Measurements from ENCODE around the gene IL22. TPM values are rescaled to one million over a fixed set of nuclear protein-coding genes. Genes with fewer than 3 reads are reported as not detected.

The IL22 gene
- total and polyA plus RNA-seq, 2 donors (not counting 1 experiment from before 2014, with no cell fraction given): not detected

DNA sequence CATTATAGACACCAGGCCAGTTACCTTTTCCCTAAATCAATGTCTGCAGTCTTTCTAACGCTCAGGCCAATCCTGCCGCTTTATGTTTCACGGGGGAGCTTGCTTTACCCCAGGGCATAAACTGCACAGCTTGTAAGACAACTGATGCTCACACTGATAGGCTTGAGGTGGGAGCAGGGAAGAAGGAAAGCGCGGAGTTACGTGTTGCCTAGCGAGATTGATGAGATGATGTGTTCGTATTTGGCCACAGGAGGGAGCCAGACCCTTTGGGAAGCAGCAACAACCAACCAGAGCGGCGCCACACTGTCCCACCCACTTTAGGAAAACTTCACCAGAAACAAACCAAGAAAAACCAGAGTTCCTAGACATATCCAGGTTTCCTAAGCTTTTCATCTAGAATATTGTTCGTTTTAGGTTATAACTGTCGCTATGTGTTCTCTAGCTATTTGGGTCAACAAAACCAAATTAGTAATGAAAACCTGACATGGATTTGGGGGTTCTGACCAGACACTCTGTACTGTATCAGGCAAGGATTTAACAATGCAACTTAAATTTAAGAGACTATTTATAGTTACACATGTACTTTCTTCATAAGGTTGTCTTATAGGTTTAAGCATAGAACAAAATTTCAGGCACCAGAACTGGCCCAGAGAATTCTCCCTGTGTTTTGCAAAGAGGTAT, 30.2 kb downstream of the IL22 start:
- H3K9me3 ChIP-seq (ENCODE audit: control insufficient read depth, insufficient read depth, low read depth, low read length): no peaks in the 10 kb centered on the region
- no peak overlapping the region for H3K9ac ChIP-seq (ENCODE audit: insufficient read depth, low read length)
- H3K27me3 ChIP-seq (ENCODE audit: control insufficient read depth, insufficient read depth, low read length): no peaks in the 10 kb centered on the region
- no peaks in the 10 kb centered on the region for H3K36me3 ChIP-seq (ENCODE audit: control insufficient read depth, insufficient read depth, low read length)
- no peaks in the 10 kb centered on the region for H4K20me1 ChIP-seq (ENCODE audit: control insufficient read depth, extremely low read depth, insufficient read depth, low read length)
- peak overlapping the region; percentile 90 for H3K4me2 ChIP-seq (ENCODE audit: extremely low read depth, insufficient read depth, low read length)
- peak overlapping the region; percentile 80 for H2AFZ ChIP-seq (ENCODE audit: low read length)
- TF ChIP-seq EZH2 (IDR thresholded peaks at IDR 0.05; ENCODE audit: low read length, missing control alignments): no peak
- TF ChIP-seq CTCF (conservative IDR thresholded peaks at IDR 0.05 in 1 of 2, IDR thresholded peaks at IDR 0.05 in 1 of 2; ENCODE audit: low read depth in 1 of 2, low read length in 2 of 2): peak; percentile 84 to 96
- H3K4me3 ChIP-seq (replicated peaks in 1 of 4; ENCODE audit: control extremely low read depth in 1 of 4, insufficient read depth in 1 of 4, low read depth in 3 of 4, low read length in 4 of 4): peak overlapping the region; percentile 6 to 64 (median 28)
- H3K27ac ChIP-seq (ENCODE audit: insufficient read depth, low read length): peak overlapping the region; percentile 24
- no peaks in the 10 kb centered on the region for H3K79me2 ChIP-seq (ENCODE audit: control insufficient read depth, insufficient read depth, low read length)
- DNase-seq (ENCODE audit: low read depth in 2 of 2): peak; percentile 81 to 92
- H3K4me1 ChIP-seq (ENCODE audit: control insufficient read depth, extremely low read depth, insufficient read depth, low read length): peaks cover 2% of the 10 kb centered on the region

DNA sequence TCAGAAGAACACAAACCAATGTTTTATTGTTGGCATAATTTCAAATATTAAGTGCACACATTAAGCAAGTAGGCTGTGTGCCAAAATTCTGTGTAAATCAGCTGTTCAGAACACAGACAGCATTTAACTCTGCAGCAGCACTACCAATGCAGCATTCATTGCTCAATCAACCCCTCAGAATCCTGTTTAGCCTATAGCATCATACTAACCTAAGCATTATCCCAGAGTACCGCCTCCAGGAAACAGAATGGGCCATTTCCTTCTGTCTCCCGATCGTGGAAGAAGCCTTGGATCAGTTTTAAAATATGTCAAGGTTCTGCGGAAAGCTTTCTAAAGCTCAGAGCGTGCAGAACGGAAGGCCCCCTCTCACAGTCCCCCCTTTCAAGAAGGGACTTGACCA, 31.1 kb downstream of the IL22 start:
- peaks cover 2% of the 10 kb centered on the region for H3K4me1 ChIP-seq (ENCODE audit: control insufficient read depth, extremely low read depth, insufficient read depth, low read length)
- H3K4me3 ChIP-seq (replicated peaks in 1 of 4; ENCODE audit: control extremely low read depth in 1 of 4, insufficient read depth in 1 of 4, low read depth in 3 of 4, low read length in 4 of 4): peak overlapping the region; percentile 6 to 64 (median 28)
- no peaks in the 10 kb centered on the region for H3K27me3 ChIP-seq (ENCODE audit: control insufficient read depth, insufficient read depth, low read length)
- no peak overlapping the region for H3K27ac ChIP-seq (ENCODE audit: insufficient read depth, low read length)
- H2AFZ ChIP-seq (ENCODE audit: low read length): peak overlapping the region; percentile 68
- peak in 1 of 2 donors; percentile 79 for DNase-seq (ENCODE audit: low read depth in 2 of 2)
- TF ChIP-seq CTCF (conservative IDR thresholded peaks at IDR 0.05 in 1 of 2, IDR thresholded peaks at IDR 0.05 in 1 of 2; ENCODE audit: low read depth in 1 of 2, low read length in 2 of 2) (no peak), EZH2 (IDR thresholded peaks at IDR 0.05; ENCODE audit: low read length, missing control alignments) (no peak)
- no peak overlapping the region for H3K9ac ChIP-seq (ENCODE audit: insufficient read depth, low read length)
- H3K4me2 ChIP-seq (ENCODE audit: extremely low read depth, insufficient read depth, low read length): peak overlapping the region; percentile 90
- H4K20me1 ChIP-seq (ENCODE audit: control insufficient read depth, extremely low read depth, insufficient read depth, low read length): no peaks in the 10 kb centered on the region
- no peaks in the 10 kb centered on the region for H3K36me3 ChIP-seq (ENCODE audit: control insufficient read depth, insufficient read depth, low read length)
- H3K79me2 ChIP-seq (ENCODE audit: control insufficient read depth, insufficient read depth, low read length): no peaks in the 10 kb centered on the region
- H3K9me3 ChIP-seq (ENCODE audit: control insufficient read depth, insufficient read depth, low read depth, low read length): no peaks in the 10 kb centered on the region

DNA sequence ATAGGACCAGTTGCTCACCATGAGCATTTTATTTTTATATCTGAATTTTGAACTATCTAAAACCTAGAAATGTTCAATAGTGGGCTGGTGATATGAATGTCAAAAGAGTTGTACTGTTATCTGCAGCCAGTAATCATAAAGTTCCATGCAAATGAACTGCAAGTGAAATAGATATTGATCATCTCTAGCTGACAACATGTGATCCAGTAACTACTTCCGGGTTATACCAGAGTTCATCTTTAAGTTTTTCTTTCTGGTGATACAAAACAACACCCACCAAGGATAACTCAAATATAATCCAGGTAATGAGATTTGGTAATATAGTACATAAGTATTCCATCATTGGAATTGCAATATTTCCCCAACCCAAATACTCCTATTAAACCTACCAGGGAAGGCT, 31.9 kb downstream of the IL22 start:
- Histone ChIP-seq H2AFZ (ENCODE audit: low read length) (no peak overlapping the region), H3K27me3 (ENCODE audit: control insufficient read depth, insufficient read depth, low read length) (no peaks in the 10 kb centered on the region), H3K4me1 (ENCODE audit: control insufficient read depth, extremely low read depth, insufficient read depth, low read length) (peaks cover 2% of the 10 kb centered on the region), H3K36me3 (ENCODE audit: control insufficient read depth, insufficient read depth, low read length) (no peaks in the 10 kb centered on the region), H3K9me3 (ENCODE audit: control insufficient read depth, insufficient read depth, low read depth, low read length) (no peaks in the 10 kb centered on the region), H3K9ac (ENCODE audit: insufficient read depth, low read length) (no peak overlapping the region), H3K4me3 (replicated peaks in 1 of 4; ENCODE audit: control extremely low read depth in 1 of 4, insufficient read depth in 1 of 4, low read depth in 3 of 4, low read length in 4 of 4) (no peak overlapping the region), H3K27ac (ENCODE audit: insufficient read depth, low read length) (no peak overlapping the region), H3K4me2 (ENCODE audit: extremely low read depth, insufficient read depth, low read length) (no peak overlapping the region), H3K79me2 (ENCODE audit: control insufficient read depth, insufficient read depth, low read length) (no peaks in the 10 kb centered on the region), H4K20me1 (ENCODE audit: control insufficient read depth, extremely low read depth, insufficient read depth, low read length) (no peaks in the 10 kb centered on the region)
- no peak for TF ChIP-seq CTCF (conservative IDR thresholded peaks at IDR 0.05 in 1 of 2, IDR thresholded peaks at IDR 0.05 in 1 of 2; ENCODE audit: low read depth in 1 of 2, low read length in 2 of 2)
- no peak for TF ChIP-seq EZH2 (IDR thresholded peaks at IDR 0.05; ENCODE audit: low read length, missing control alignments)
- no peak for DNase-seq (ENCODE audit: low read depth in 2 of 2)
